ENCODE measurements around the gene RBM18.

DNA sequence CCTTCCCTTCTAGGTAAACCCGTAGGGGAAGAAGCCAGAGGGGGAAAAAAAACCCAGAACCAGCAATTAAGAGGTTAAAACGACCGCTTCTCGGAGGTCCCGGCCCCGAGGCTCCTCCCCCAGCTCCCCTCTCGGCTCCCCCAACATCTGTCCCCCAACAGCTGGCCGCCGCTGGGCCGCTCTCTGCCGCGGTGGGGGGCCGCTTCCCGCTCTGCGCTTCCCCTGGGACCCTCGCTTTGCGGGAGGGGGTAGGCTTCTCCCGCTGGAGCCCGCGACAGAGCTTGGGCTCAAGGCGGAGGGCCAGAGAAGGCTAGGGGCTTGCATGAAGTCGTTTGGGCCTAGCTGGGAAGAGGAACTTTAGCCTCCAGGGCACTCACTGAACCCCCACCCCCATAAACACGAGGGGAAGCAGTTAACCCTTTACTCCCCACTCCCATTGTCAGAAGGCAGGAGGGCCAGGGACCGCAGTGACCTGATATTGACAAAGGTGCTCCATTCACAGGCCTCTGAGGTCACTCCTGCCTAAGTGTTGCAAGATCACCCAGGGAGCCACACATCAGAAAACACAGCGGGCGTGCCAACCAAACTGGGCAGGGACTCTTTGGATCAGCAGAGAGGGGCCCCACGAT lies 43.3 kb downstream of the RBM18 start:
- TF ChIP-seq, protein P1, sequence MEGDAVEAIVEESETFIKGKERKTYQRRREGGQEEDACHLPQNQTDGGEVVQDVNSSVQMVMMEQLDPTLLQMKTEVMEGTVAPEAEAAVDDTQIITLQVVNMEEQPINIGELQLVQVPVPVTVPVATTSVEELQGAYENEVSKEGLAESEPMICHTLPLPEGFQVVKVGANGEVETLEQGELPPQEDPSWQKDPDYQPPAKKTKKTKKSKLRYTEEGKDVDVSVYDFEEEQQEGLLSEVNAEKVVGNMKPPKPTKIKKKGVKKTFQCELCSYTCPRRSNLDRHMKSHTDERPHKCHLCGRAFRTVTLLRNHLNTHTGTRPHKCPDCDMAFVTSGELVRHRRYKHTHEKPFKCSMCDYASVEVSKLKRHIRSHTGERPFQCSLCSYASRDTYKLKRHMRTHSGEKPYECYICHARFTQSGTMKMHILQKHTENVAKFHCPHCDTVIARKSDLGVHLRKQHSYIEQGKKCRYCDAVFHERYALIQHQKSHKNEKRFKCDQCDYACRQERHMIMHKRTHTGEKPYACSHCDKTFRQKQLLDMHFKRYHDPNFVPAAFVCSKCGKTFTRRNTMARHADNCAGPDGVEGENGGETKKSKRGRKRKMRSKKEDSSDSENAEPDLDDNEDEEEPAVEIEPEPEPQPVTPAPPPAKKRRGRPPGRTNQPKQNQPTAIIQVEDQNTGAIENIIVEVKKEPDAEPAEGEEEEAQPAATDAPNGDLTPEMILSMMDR (IDR thresholded peaks at IDR 0.05; ENCODE audit: low read length), result no peak
- TF ChIP-seq EZH2 (IDR thresholded peaks at IDR 0.05; ENCODE audit: borderline replicate concordance, low read length), result no peak
